DOHH2 (cell line): ENCODE results near the gene ZNF587.
"Not testable (repeated sequence)": the region's sequence is repeated elsewhere in the genome, so short reads cannot be mapped to it uniquely, and the experiment has no call there.

ENCODE experiments used
- H3F3A ChIP-seq: fragments of 200-600 bp; sonication (generic), shearing (Covaris generic); 2 replicates; pipeline ENCODE4 v1.6.0; 2016; ENCODE audit warnings: antibody characterized with exemption, mild to moderate bottlenecking; ENCODE audit not compliant: control insufficient read depth, insufficient read depth
- H3K27ac ChIP-seq: fragments of 200-600 bp; sonication (generic); 2 replicates; pipeline ENCODE4 v1.5.1; 2014; ENCODE audit warnings: low read depth, mild to moderate bottlenecking, low read length, moderate library complexity
- H3K27me3 ChIP-seq: fragments of 200-600 bp; sonication (generic); 2 replicates; pipeline ENCODE4 v1.6.1; 2014; ENCODE audit warnings: mild to moderate bottlenecking, low read length, mixed read lengths; ENCODE audit not compliant: control insufficient read depth
- H3K36me3 ChIP-seq: fragments of 200-600 bp; sonication (generic); 2 replicates; pipeline ENCODE4 v1.6.1; 2014; ENCODE audit warnings: mild to moderate bottlenecking, low read length, moderate library complexity, mixed read lengths; ENCODE audit not compliant: control insufficient read depth
- H3K4me1 ChIP-seq: fragments of 200-600 bp; sonication (generic); 2 replicates; pipeline ENCODE4 v1.6.1; 2014; ENCODE audit warnings: mild to moderate bottlenecking, low read length, mixed read lengths; ENCODE audit not compliant: control insufficient read depth
- H3K4me2 ChIP-seq: fragments of 200-600 bp; sonication (generic); 2 replicates; pipeline ENCODE4 v1.6.0; 2014; ENCODE audit warnings: mild to moderate bottlenecking, low read length, moderate library complexity
- H3K4me3 ChIP-seq: fragments of 200-600 bp; sonication (generic); 2 replicates; pipeline ENCODE4 v1.5.1; 2014; ENCODE audit warnings: mild to moderate bottlenecking, low read length, mixed read lengths
- H3K79me2 ChIP-seq: fragments of 200-600 bp; sonication (generic); 2 replicates; pipeline ENCODE4 v1.6.1; 2014; ENCODE audit warnings: mild to moderate bottlenecking, low read length, mixed read lengths; ENCODE audit not compliant: control insufficient read depth
- H3K9me2 ChIP-seq: fragments of 200-600 bp; sonication (generic); replicated peaks from 2 replicates; pipeline ENCODE4 v1.6.1; 2014; ENCODE audit warnings: mild to moderate bottlenecking, low read length, mixed read lengths; ENCODE audit not compliant: control insufficient read depth
- H3K9me3 ChIP-seq: fragments of 200-600 bp; sonication (generic); 2 replicates; pipeline ENCODE4 v1.6.1; 2014; ENCODE audit warnings: antibody characterized with exemption, low read length, mixed read lengths; ENCODE audit not compliant: control insufficient read depth, insufficient read depth
- H4K20me1 ChIP-seq: fragments of 200-600 bp; sonication (generic); 2 replicates; pipeline ENCODE4 v1.6.0; 2014; ENCODE audit warnings: low read depth, mild to moderate bottlenecking, antibody characterized with exemption, low read length, moderate library complexity; ENCODE audit not compliant: control insufficient read depth, insufficient read depth
- EZH2phosphoT487 ChIP-seq: fragments of 200-600 bp; sonication (generic); IDR thresholded peaks from 2 replicates; pipeline ENCODE4 v1.6.1; 2017; ENCODE audit warnings: borderline replicate concordance, mild to moderate bottlenecking, antibody characterized with exemption, low read length, moderate library complexity, mixed read lengths
- TF ChIP-seq, protein P1 (sequence below): fragments of 200-600 bp; sonication (generic); IDR thresholded peaks from one replicate; pipeline ENCODE4 v1.5.1; 2014; ENCODE audit warnings: antibody characterized with exemption, mild to moderate bottlenecking, low read depth, low read length; ENCODE audit not compliant: poor library complexity, severe bottlenecking

Gene ZNF587

DNA sequence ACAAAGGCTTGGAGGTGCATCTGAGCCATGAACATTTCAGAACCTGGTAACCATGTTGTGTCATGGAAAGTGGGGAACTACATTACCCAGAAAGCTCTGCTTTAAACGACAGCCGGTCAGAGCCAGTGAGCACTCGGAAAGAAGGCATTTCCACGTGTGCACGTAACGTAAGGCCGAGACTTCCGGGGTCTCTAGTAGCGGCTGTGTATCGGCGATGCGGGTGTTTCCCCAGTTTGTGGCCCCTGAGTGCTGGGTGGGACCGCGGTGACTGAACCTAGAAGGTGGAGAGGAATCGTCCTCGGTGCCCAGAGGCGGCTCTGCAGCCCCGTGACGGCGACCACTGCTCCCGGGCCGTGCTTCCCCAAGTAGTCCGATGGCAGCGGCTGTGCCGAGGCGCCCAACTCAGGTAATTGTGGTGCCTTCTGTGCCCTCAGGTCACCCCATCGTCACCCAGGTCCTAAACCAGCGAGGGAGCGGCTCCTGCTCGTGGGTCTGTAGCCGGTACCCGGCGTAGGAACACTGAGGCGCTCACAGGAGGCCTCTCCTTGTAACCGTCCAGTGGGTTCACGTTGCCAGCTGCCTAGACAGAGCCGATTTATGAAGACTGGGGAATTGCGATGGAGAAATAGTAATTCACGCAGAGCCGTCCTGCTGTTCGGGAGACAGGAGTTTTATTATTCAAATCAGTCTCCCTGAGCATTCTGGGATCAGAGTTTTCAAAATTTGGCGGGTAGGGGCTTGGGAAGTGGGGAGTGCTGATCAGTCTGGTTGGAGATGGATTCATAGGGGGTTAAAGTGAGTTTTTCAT, at the start of gene ZNF587:
Gene ZNF587 (plus strand): TSS at position 194 of the 808 bp plus-strand sequence. CDS start 180 bp downstream, at position 374.
- peak within 1 kb of the TSS; percentile 74 for H3K4me3 ChIP-seq

DNA sequence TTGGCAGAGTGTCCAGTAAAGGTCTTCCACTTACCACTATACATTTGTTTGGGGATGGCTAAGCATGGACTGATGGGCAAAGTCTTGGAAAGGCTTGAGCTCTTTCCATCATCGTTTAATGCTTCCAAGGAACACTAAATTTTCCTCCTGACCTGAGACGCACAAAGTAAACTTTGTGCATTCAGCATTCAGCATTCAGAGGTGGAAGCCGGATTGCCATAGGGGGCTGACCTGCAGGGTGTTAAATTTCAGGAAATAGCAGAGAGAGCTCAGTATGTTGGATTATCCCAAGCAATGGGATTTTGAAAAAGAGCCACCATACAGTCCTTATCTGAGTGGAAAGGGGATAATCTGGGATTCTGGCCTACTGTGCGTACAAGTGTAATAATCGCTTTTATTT, 49.0 kb upstream of the ZNF587 start:
- Histone ChIP-seq H3K4me3 (no peak overlapping the region), H3K27ac (no peak overlapping the region), H3K36me3 (peaks cover under 1% of the 10 kb centered on the region; the same call in 1 of the 2 replicates), H3K27me3 (no peaks in the 10 kb centered on the region), H3K79me2 (no peaks in the 10 kb centered on the region), H3F3A (peaks cover 4% of the 10 kb centered on the region; the same call in 1 of the 2 replicates), H3K4me1 (peaks cover 4% of the 10 kb centered on the region; the same call in 1 of the 2 replicates), H4K20me1 (no peaks in the 10 kb centered on the region), H3K9me2 (no peaks in the 10 kb centered on the region), H3K9me3 (no peaks in the 10 kb centered on the region), H3K4me2 (no peak overlapping the region)
- no peak for TF ChIP-seq EZH2phosphoT487

More for the DNA sequence above, at the start of gene ZNF587:
- Histone ChIP-seq H3K4me2 (peak within 1 kb of the TSS; percentile 63), H3K27ac (peak within 1 kb of the TSS; percentile 16; the same call in 1 of the 2 replicates), H3K79me2 (peaks cover 41% of the 10 kb centered on the region), H3K36me3 (peaks cover 41% of the 10 kb centered on the region), H3K4me1 (peaks cover 12% of the 10 kb centered on the region)
- H3K9me3 ChIP-seq, H3K9me2 ChIP-seq, H3F3A ChIP-seq, H3K27me3 ChIP-seq, H4K20me1 ChIP-seq: not testable (repeated sequence)

DNA sequence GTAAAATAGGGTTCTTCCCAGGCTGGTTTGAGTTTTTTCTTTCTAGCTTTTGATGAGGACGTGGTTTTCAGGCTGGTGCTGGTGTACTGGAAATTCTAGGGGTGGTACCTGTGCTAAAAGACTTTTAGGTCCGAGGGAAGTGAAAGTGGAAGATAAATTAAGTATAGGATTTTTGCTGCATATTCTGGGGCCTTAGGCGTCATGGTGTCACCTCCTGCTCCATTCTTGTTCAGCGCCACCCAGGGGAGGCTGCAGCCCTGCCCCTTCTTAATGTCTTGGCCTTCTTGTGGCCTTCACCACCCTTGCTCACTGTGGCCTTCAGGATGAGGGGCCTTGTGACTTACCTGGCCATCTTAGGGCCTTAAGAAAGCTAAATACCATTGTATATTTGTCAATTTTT, 47.4 kb upstream of the ZNF587 start:
- TF ChIP-seq, protein P1, sequence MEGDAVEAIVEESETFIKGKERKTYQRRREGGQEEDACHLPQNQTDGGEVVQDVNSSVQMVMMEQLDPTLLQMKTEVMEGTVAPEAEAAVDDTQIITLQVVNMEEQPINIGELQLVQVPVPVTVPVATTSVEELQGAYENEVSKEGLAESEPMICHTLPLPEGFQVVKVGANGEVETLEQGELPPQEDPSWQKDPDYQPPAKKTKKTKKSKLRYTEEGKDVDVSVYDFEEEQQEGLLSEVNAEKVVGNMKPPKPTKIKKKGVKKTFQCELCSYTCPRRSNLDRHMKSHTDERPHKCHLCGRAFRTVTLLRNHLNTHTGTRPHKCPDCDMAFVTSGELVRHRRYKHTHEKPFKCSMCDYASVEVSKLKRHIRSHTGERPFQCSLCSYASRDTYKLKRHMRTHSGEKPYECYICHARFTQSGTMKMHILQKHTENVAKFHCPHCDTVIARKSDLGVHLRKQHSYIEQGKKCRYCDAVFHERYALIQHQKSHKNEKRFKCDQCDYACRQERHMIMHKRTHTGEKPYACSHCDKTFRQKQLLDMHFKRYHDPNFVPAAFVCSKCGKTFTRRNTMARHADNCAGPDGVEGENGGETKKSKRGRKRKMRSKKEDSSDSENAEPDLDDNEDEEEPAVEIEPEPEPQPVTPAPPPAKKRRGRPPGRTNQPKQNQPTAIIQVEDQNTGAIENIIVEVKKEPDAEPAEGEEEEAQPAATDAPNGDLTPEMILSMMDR, result no peak
- TF ChIP-seq EZH2phosphoT487, result no peak
- no peaks in the 10 kb centered on the region for H3K27me3 ChIP-seq
- H3K79me2 ChIP-seq, result no peaks in the 10 kb centered on the region
- H3K4me1 ChIP-seq, result peaks cover 4% of the 10 kb centered on the region; the same call in 1 of the 2 replicates
- H4K20me1 ChIP-seq, result no peaks in the 10 kb centered on the region
- peaks cover 4% of the 10 kb centered on the region; the same call in 1 of the 2 replicates for H3F3A ChIP-seq
- H3K36me3 ChIP-seq, result no peaks in the 10 kb centered on the region
- no peaks in the 10 kb centered on the region for H3K9me3 ChIP-seq
- no peak overlapping the region for H3K4me3 ChIP-seq
- no peak overlapping the region for H3K4me2 ChIP-seq
- no peak overlapping the region for H3K27ac ChIP-seq
- no peaks in the 10 kb centered on the region for H3K9me2 ChIP-seq

DNA sequence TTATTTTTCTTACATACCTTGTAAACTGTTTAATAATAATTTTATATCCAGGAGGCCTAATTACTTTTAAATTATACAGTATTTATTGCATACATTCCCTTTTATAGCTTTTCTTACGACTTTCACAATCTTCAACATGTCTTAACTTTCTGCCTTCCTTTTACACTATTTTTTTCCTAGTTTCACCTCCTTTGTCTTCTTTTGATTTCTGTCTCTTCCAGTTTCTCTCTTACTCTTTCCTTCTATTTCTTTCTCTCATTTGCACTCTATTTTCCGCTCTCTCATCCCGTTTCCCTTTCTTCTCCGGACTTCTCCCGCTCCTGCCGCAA, 46.4 kb upstream of the ZNF587 start:
- peaks cover 4% of the 10 kb centered on the region; the same call in 1 of the 2 replicates for H3F3A ChIP-seq
- no peak overlapping the region for H3K27ac ChIP-seq
- no peak overlapping the region for H3K4me3 ChIP-seq
- H3K9me2 ChIP-seq, result no peaks in the 10 kb centered on the region
- H3K4me2 ChIP-seq, result no peak overlapping the region
- no peaks in the 10 kb centered on the region for H3K79me2 ChIP-seq
- no peaks in the 10 kb centered on the region; the same call in 1 of the 2 replicates for H3K9me3 ChIP-seq
- H3K27me3 ChIP-seq, result no peaks in the 10 kb centered on the region
- H4K20me1 ChIP-seq, result no peaks in the 10 kb centered on the region
- H3K36me3 ChIP-seq, result peaks cover 7% of the 10 kb centered on the region
- TF ChIP-seq, protein P1, result no peak
- TF ChIP-seq EZH2phosphoT487, result no peak
- peaks cover 4% of the 10 kb centered on the region; the same call in 1 of the 2 replicates for H3K4me1 ChIP-seq
